Measurements from ENCODE around the gene OR2AJ1. TPM values are rescaled to one million over a fixed set of nuclear protein-coding genes. Genes with fewer than 3 reads are reported as not detected.

Gene OR2AJ1
- under 1 TPM in 1 of 2 donors, not detected in 1; 0.31 TPM for total RNA-seq
- not detected for polyA plus RNA-seq (ENCODE audit: insufficient read depth, low read depth, low replicate concordance)
- long read RNA-seq, donor 1: 0 reads
- long read RNA-seq, donor 2: 0 reads

DNA sequence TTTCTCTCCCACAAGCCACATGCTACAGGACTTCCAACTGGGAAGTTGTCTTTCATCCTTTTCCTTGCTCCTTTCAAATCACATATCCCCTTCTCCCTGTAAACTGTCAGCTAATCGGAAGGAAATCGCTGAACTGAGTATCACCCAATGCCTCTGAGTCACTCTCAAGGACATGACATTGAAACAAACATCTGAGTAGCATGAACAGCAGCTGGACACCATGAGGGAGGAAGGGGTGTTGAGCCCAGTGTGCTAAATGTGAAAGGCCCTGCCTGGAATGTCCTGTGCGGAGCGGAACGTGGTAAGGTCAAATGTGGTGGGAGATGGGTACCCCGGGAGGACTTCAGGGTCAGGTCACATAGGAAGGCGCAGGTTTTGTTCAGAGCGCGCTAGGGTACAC lies at the start of gene OR2AJ1:
Gene OR2AJ1 (plus strand): TSS at position 22 of the 400 bp plus-strand sequence. CDS start 8,880 bp downstream, outside the sequence.
- H3K4me1 ChIP-seq: no peaks in the 10 kb centered on the region
- H3K4me3 ChIP-seq: no peak within 1 kb of the TSS
- H3K36me3 ChIP-seq (ENCODE audit: low read depth, missing control alignments): no peaks in the 10 kb centered on the region
- H3K9me3 ChIP-seq: no peaks in the 10 kb centered on the region
- intact Hi-C loops (cut with DNase I; ENCODE audit: low total_unique reads): no loop called here
- H3K27ac ChIP-seq: no peak within 1 kb of the TSS
- H3K27me3 ChIP-seq: no peaks in the 10 kb centered on the region
- TF ChIP-seq POLR2A (IDR thresholded peaks at IDR 0.05): no peak
- TF ChIP-seq, protein P1, sequence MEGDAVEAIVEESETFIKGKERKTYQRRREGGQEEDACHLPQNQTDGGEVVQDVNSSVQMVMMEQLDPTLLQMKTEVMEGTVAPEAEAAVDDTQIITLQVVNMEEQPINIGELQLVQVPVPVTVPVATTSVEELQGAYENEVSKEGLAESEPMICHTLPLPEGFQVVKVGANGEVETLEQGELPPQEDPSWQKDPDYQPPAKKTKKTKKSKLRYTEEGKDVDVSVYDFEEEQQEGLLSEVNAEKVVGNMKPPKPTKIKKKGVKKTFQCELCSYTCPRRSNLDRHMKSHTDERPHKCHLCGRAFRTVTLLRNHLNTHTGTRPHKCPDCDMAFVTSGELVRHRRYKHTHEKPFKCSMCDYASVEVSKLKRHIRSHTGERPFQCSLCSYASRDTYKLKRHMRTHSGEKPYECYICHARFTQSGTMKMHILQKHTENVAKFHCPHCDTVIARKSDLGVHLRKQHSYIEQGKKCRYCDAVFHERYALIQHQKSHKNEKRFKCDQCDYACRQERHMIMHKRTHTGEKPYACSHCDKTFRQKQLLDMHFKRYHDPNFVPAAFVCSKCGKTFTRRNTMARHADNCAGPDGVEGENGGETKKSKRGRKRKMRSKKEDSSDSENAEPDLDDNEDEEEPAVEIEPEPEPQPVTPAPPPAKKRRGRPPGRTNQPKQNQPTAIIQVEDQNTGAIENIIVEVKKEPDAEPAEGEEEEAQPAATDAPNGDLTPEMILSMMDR (IDR thresholded peaks at IDR 0.05): no peak
- WGBS, 2 donors: 69 to 70% methylated on average over 9 of the region's 9 CpGs
- DNase-seq: no peak

DNA sequence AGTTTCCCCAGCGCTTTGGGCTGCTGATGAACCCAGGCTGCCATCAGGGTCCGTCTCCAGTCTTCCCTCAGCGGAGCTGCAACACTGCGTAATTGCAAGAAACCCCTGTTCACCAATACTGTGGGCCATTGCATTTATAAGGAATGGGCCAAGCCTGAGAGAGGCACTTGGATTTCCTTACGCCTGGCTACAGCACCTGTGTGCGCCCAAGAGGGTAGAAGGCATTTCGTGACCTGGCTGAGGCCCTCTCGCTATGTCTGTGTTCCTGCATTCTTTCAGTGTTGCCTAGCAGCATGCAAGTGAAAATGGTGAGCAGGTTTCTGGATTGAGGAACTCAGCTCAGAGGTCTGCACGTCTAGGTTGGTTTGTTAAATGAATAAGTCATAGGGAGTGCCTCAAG lies 41.3 kb upstream of the OR2AJ1 start:
- WGBS, 2 donors: 79 to 82% methylated on average over 8 to 9 of the region's 9 CpGs
- no peak overlapping the region for H3K4me3 ChIP-seq
- no peak overlapping the region for H3K27ac ChIP-seq
- H3K27me3 ChIP-seq: no peaks in the 10 kb centered on the region
- no peaks in the 10 kb centered on the region for H3K9me3 ChIP-seq
- H3K36me3 ChIP-seq (ENCODE audit: low read depth, missing control alignments): no peaks in the 10 kb centered on the region
- intact Hi-C loops (cut with DNase I; ENCODE audit: low total_unique reads): no loop called here
- no peak for DNase-seq
- TF ChIP-seq POLR2A (IDR thresholded peaks at IDR 0.05): no peak
- TF ChIP-seq, protein P1 (IDR thresholded peaks at IDR 0.05): no peak
- H3K4me1 ChIP-seq: no peaks in the 10 kb centered on the region

DNA sequence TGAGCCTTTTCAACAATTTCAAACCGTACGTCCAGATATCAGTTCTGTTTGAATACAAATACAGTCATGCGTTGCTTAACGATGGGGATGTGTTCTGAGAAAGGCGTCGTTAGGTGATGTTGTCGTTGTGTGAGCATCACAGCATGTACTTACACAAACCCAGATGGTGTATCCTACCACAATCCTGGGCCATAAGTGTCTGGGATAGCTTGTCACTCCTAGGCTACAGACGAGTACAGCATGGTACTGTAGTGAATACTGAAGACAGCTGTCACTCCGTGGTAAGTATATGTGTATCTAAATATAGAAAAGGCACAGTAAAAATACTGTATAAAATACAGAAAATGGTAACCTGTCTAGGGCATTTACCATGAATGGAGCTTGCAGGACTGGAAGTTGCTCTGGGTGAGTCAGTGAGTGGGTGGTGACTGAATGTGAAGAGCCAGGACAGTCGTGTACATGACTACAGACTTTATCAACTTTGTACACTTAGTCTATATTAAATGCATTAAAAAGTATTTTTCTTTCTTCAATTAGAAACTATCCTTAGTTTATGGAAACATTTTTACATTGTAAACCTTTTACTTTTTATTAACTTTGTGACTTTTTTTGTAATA lies 39.8 kb upstream of the OR2AJ1 start:
- Histone ChIP-seq H3K27ac (no peak overlapping the region), H3K27me3 (no peaks in the 10 kb centered on the region), H3K4me1 (no peaks in the 10 kb centered on the region), H3K4me3 (no peak overlapping the region), H3K9me3 (no peaks in the 10 kb centered on the region), H3K36me3 (ENCODE audit: low read depth, missing control alignments) (no peaks in the 10 kb centered on the region)
- intact Hi-C loops (cut with DNase I; ENCODE audit: low total_unique reads): no loop called here
- no peak for TF ChIP-seq POLR2A (IDR thresholded peaks at IDR 0.05)
- TF ChIP-seq, protein P1 (IDR thresholded peaks at IDR 0.05): no peak
- DNase-seq: no peak
- WGBS, 2 donors: 72 to 73% methylated on average over 10 of the region's 10 CpGs

- TF ChIP-seq, protein P1 (IDR thresholded peaks at IDR 0.05): no peak
- no peak for TF ChIP-seq POLR2A (IDR thresholded peaks at IDR 0.05)
- Histone ChIP-seq H3K36me3 (ENCODE audit: low read depth, missing control alignments) (no peaks in the 10 kb centered on the region), H3K27me3 (no peaks in the 10 kb centered on the region), H3K4me3 (no peak within 1 kb of the TSS), H3K9me3 (no peaks in the 10 kb centered on the region), H3K4me1 (no peaks in the 10 kb centered on the region), H3K27ac (no peak within 1 kb of the TSS)
- intact Hi-C loops (cut with DNase I; ENCODE audit: low total_unique reads): no loop called here
- 44 to 50% methylated on average over 2 of the region's 2 CpGs for WGBS, 2 donors
- DNase-seq: no peak
These were observed 29.5 kb upstream of the OR2AJ1 start, which contains the start of gene OR2W3 for GRCh38 chr1:247895163-247895637. OR2W3 (plus strand) TSS chr1:247895587; CDS start chr1:247895587, 0 bp downstream.

GRCh38 chr1:247895976-247896375 lies 28.7 kb upstream of the OR2AJ1 start:
- intact Hi-C loops (cut with DNase I; ENCODE audit: low total_unique reads): no loop called here
- no peak overlapping the region for H3K4me3 ChIP-seq
- no peak for DNase-seq
- no peaks in the 10 kb centered on the region for H3K36me3 ChIP-seq (ENCODE audit: low read depth, missing control alignments)
- no peak overlapping the region for H3K27ac ChIP-seq
- no peaks in the 10 kb centered on the region for H3K4me1 ChIP-seq
- no peaks in the 10 kb centered on the region for H3K27me3 ChIP-seq
- TF ChIP-seq POLR2A (IDR thresholded peaks at IDR 0.05): no peak
- TF ChIP-seq, protein P1 (IDR thresholded peaks at IDR 0.05): no peak
- H3K9me3 ChIP-seq: no peaks in the 10 kb centered on the region
- 88 to 94% methylated on average over 12 to 14 of the region's 14 CpGs for WGBS, 2 donors
